ENCODE measurements around the gene CASTOR2. TPM values are rescaled to one million over a fixed set of nuclear protein-coding genes. Genes with fewer than 3 reads are reported as not detected.
"Not testable (repeated sequence)": the region's sequence is repeated elsewhere in the genome, so short reads cannot be mapped to it uniquely, and the experiment has no call there.

The CASTOR2 gene
- polyA plus RNA-seq, 1 donor: 27.6 TPM

DNA sequence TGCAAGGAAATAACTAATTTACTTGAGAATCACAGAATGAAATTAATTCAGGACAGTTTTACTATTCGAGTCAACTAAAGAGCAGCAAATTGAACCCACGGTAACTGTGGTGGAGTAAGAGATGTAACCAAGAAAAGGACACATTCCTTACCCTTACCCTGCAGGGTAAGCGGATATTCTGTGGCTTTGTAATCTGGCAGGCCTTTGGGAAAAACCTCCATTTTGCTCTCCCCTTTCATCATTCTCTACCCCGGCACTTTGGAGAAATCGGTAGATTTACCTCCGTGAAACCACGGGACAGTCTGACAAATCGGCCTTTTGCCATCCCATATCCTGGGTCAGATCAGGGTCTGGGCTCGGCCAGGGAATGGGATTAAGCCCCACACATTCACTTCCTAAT, 90.7 kb downstream of the CASTOR2 start:
- DNase-seq: no peak

DNA sequence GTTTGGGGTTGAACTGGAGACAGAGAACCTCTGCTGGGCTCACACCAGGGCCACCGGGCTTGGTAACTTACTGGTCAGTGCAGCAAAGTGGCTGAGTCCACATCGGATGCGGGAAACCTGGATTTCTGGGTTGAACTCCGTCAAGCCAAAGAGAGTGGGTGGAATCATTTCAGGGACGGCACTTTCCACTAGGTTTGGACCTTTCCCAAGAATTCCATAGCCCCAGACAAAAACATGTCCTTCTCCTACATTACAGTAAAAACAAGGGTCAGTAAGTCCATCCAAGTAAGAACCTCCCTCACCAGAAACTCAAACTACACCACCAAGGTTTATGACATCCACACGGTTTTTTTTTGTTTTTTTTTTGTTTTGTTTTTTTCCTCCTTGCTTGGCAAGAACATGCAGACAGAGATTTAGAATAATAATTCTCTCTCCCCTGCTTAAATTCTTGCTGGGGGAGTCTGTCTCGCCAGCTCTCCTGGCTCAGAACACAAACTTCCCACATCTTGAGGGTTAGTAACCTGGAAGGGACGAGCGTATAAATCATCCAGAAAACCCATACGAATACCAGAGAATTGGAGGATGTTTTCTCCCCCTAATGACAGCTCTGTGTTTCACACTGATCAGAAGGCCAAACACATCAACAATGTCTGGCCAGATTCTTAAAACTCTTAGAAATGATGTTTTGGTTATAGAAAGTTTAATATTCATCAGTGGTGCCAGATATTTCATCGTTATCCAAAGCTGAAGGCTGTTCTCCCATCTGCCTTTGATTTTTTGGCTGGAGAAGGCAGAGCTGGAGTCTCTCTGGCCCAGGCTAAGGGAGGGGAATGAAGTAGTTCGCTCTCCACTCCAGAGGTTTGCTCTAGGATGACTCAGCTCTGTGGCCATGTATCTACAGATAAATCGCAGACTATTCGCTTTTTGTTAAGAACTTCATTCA, 91.6 kb downstream of the CASTOR2 start:
- DNase-seq: peak; percentile 68

DNA sequence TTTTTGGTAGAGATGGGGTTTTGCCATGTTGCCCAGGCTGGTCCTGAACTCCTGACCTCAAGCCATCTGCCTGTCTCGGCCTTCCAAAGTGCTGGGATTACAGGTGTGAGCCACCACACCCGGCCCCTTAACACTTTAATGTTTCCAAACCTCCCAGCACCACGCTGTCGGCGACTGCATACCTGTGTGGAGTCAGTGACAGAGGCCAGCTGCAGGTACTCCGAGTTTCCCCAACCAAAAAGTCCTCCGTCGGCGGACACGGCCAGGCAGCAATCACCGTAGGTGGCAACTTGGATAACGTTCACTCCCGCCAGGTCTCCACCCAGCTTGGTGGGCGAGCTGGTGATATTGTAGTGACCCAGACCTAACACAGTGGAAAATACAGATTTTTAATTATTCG, 93.9 kb downstream of the CASTOR2 start:
- no peak for DNase-seq

DNA sequence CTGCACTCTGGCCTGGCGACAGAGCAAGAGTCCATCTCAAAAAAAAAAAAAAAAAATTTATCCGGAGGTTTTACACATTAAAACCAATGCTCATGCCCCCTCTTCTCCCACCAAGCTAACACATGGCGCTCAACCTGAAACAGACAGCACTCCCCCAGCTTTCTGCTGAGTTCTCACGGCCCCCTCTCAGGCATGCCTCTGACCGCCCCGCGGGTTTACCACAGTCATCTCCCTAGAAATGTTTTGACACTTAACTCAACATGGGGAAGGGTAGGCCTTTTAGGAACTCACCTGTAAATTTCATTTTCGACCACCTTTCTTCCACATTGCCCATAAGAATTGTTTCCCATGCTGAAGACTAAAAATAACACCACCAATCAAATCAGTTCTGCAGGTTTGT, 99.8 kb downstream of the CASTOR2 start:
- DNase-seq: no peak

DNA sequence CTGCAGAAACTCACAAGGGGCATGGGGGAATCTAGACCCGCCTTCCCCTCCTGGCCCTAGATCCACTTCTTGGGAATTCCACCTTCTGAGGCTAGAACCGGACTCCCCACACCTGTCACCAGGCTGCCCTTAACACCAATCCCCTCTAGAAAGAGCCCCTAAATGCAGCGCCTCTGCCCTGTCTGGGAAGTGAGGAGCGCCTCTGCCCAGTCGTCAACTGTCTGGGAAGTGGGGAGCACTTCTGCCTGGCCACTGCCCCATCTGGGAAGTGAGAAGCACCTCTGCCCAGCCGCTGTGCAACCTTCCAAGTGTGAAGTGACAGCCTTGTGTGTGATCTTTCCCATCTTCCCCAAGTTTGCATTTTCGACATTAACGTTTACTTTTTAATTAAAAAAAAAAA, 100.3 kb downstream of the CASTOR2 start:
- no peak for DNase-seq

GRCh38 chr7:75066521-75066920, 102.0 kb downstream of the CASTOR2 start:
- no peak for DNase-seq

DNA sequence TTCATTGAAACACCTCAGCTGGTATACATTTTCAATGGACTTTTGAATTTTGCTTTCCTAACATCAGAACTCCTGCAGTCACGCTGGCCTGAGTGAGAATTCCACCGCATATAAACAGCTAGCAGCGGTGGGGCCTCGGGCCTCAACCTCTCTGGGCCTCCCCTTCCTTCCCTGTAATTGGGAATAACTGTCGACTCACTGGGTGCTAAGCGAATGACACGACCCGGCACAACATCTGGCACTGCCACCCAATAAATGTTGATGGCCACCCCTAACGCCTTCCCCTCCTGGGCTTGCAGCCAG, 108.4 kb downstream of the CASTOR2 start:
- DNase-seq: no peak

DNA sequence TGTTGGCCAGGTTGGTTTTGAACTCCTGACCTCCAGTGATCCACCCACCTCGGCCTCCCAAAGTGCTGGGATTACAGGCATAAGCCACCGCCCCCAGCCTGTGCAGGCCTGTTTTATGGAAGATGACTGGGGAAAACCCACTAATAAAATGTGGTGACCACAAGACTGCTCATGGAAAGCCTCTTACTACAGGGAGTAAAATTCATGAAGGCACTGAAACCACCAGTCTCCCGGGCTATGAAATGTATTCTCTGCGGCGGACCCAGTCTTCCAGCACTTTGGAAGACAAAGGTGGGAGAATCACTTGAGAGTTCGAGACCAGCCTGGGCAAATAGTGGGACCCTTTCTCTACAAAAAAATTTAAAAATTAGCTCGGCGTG, 109.7 kb downstream of the CASTOR2 start:
- not testable (repeated sequence) for DNase-seq

Other genes with a start within 250 kb of the CASTOR2 start
- gene NCF1, start 190.7 kb upstream of the CASTOR2 start, polyA plus RNA-seq (ENCODE audit: insufficient read length): 1.6 TPM
- gene GTF2IRD2, start 113.1 kb upstream of the CASTOR2 start, polyA plus RNA-seq (ENCODE audit: insufficient read length): 15.9 TPM
- gene RCC1L, start 109.1 kb downstream of the CASTOR2 start, polyA plus RNA-seq (ENCODE audit: insufficient read length): 42.3 TPM
- gene GTF2IRD2B, start 127.9 kb downstream of the CASTOR2 start, polyA plus RNA-seq (ENCODE audit: insufficient read length): 28.8 TPM